Fibroblast of the aortic adventitia (primary cell): Measurements from ENCODE around the gene NAA16. TPM values are rescaled to one million over a fixed set of nuclear protein-coding genes. Genes with fewer than 3 reads are reported as not detected.

Experiments
- DNase-seq: peaks from one replicate; pipeline ENCODE4 v3.0.0-alpha.2; 2010; ENCODE audit warnings: low read depth
- H3K4me3 ChIP-seq: 2 replicates; pipeline ENCODE4 v1.5.1; 2011; ENCODE audit warnings: low read depth, mild to moderate bottlenecking, control low read depth, low read length, moderate library complexity
- CTCF ChIP-seq: IDR thresholded peaks from 2 replicates; pipeline ENCODE4 v1.5.1; 2011; ENCODE audit warnings: mild to moderate bottlenecking, low read length, control low read depth, inconsistent platforms; ENCODE audit not compliant: insufficient read depth
- total RNA-seq: library from RNA; depleted of rRNA; stranded (reverse); fragments of >200 nt; gene quantifications from 2 replicates; pipeline ENCODE4 v1.2.3, GENCODE V29; 2012; ENCODE audit warnings: low replicate concordance

The NAA16 gene
- total RNA-seq, 1 donor = 16.1 TPM

- H3K4me3 ChIP-seq = peak overlapping the region; percentile 90
- TF ChIP-seq CTCF = no peak
- DNase-seq = peak; percentile 6
Observed at GRCh38 chr13:41313117-41313516, 2.0 kb downstream of the NAA16 start.

GRCh38 chr13:41313659-41314197, 2.7 kb downstream of the NAA16 start:
- TF ChIP-seq CTCF = no peak
- H3K4me3 ChIP-seq = peak overlapping the region; percentile 90

GRCh38 chr13:41315443-41316047, 4.5 kb downstream of the NAA16 start:
- no peak for TF ChIP-seq CTCF
- DNase-seq = peak; percentile 23
- H3K4me3 ChIP-seq = no peak overlapping the region

More at GRCh38 chr13:41313659-41314197, 2.7 kb downstream of the NAA16 start:
- DNase-seq = no peak

GRCh38 chr13:41317243-41317642, 6.2 kb downstream of the NAA16 start:
- TF ChIP-seq CTCF = no peak
- no peak overlapping the region for H3K4me3 ChIP-seq
- DNase-seq = no peak

GRCh38 chr13:41325752-41326151, 14.7 kb downstream of the NAA16 start:
- H3K4me3 ChIP-seq = no peak overlapping the region
- DNase-seq = no peak
- no peak for TF ChIP-seq CTCF

GRCh38 chr13:41326661-41327060, 15.6 kb downstream of the NAA16 start:
- no peak for TF ChIP-seq CTCF
- no peak for DNase-seq
- no peak overlapping the region for H3K4me3 ChIP-seq
